ENCODE measurements around the gene MARVELD1.

- TF ChIP-seq CTCF (IDR thresholded peaks at IDR 0.05): no peak
- TF ChIP-seq POLR2AphosphoS5 (IDR thresholded peaks at IDR 0.05): no peak
Observed at GRCh38 chr10:97686301-97686961, 27.1 kb upstream of the MARVELD1 start.

Data from sigmoid colon (tissue), 4 donors.